GM19099 (cell line): ENCODE measurements around the gene RNF26.

Experiments
- POLR2A ChIP-seq: IDR thresholded peaks from 3 replicates; pipeline ENCODE4 v1.6.1; 2011; ENCODE audit warnings: low read depth; ENCODE audit not compliant: insufficient read length; ENCODE audit errors: extremely low read depth

RNF26 gene

GRCh38 chr11:119320776-119321524 is 13.4 kb upstream of the RNF26 start:
- peak; percentile 77 for TF ChIP-seq POLR2A

GRCh38 chr11:119322360-119322739 is 12.0 kb upstream of the RNF26 start:
- no peak for TF ChIP-seq POLR2A

- no peak for TF ChIP-seq POLR2A
Measured at GRCh38 chr11:119322921-119323531, 11.3 kb upstream of the RNF26 start.

- TF ChIP-seq POLR2A, result no peak
Measured at GRCh38 chr11:119323532-119324033, 10.7 kb upstream of the RNF26 start.

- no peak for TF ChIP-seq POLR2A
Measured at GRCh38 chr11:119324189-119324588, 10.1 kb upstream of the RNF26 start.

GRCh38 chr11:119329320-119329719 is 5.0 kb upstream of the RNF26 start:
- no peak for TF ChIP-seq POLR2A

- no peak for TF ChIP-seq POLR2A
Measured at GRCh38 chr11:119330237-119330636, 4.1 kb upstream of the RNF26 start.

- no peak for TF ChIP-seq POLR2A
Measured at GRCh38 chr11:119332111-119332765, 2.1 kb upstream of the RNF26 start.

GRCh38 chr11:119335091-119335654 is 846 bp downstream of the RNF26 start:
- TF ChIP-seq POLR2A, result no peak

GRCh38 chr11:119335655-119336543 is 1.6 kb downstream of the RNF26 start:
- TF ChIP-seq POLR2A, result no peak

GRCh38 chr11:119336744-119337469 is 2.6 kb downstream of the RNF26 start:
- no peak for TF ChIP-seq POLR2A

GRCh38 chr11:119337581-119338317 is 3.4 kb downstream of the RNF26 start:
- no peak for TF ChIP-seq POLR2A

GRCh38 chr11:119338318-119338890 is 4.1 kb downstream of the RNF26 start:
- TF ChIP-seq POLR2A, result no peak
